K562 (cell line): Measurements from ENCODE around the gene ALS2. TPM values are rescaled to one million over a fixed set of nuclear protein-coding genes. Genes with fewer than 3 reads are reported as not detected.

ENCODE experiments used
- MEF2D ChIP-seq: conservative IDR thresholded peaks from 2 replicates; pipeline ENCODE4 v1.6.1; 2016; ENCODE audit warnings: low read depth, missing genetic modification characterization, missing compliant biosample characterization
- polyA plus RNA-seq, 8 experiments: library from polyadenylated mRNA; depleted of rRNA in 4 of 8; stranded (reverse) in 5 of 8; unstranded in 3 of 8; fragments of >200 nt; fragmentation: Nextera tagmentation in 2 of 8; fragmentation: Illumina TruSeq in 1 of 8; extraction: Ambion mirVana in 2 of 8; extraction: Trizol in 1 of 8; gene quantifications; 2 replicates each; pipeline versions ENCODE4 v1.2.1 to v1.2.3, GENCODE V29; 2011 to 2014; ENCODE audit warnings: inconsistent platforms in 1 of 8, missing spikeins in 1 of 8
- small RNA-seq: library from RNA; depleted of rRNA; stranded (forward); fragments of <200 nt; gene quantifications from one replicate; pipeline ENCODE3, GENCODE V24; 2014
- total RNA-seq, 7 experiments: library from RNA; depleted of rRNA in 6 of 7; stranded (reverse); fragments of >200 nt in 6 of 7; fragmentation: Illumina TruSeq in 2 of 7; extraction: Trizol in 2 of 7; gene quantifications; 2 replicates each; pipeline versions ENCODE4 v1.2.1 to v1.2.3, GENCODE V29; 2011 to 2021; ENCODE audit warnings: low replicate concordance in 1 of 7

The ALS2 gene
- total and polyA plus RNA-seq, 9 of the 15 experiments (the other 6 are each of a cell fraction or from before 2014, with no cell fraction given): 5.2 to 17.7 (median 11.6) TPM

DNA sequence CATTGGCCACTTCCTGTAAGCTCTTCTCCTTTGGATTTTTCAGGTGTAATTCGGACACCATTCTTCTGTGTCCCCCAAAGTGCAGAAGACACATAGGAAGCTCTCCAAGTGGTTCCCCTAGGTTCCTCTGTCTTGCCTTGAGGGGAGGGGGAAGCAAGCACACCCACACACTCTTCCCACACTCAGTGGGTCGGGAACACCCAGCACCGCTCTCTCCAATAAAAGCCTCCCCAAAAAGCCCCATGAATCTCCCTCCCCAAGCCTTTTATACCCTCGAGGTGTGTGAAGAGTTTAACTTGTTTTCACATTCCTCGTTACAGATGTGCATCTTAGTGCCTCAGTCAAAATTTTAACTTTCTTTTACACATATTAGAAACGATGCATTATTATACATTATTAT lies 127.5 kb downstream of the ALS2 start (continued):
- no peak for TF ChIP-seq MEF2D (tag)

Small RNAs within 50 kb of the gene (small RNA-seq; reads per million reads assigned to genes)
- gene RF00019 (not detected), gene UBE2V1P11 (not detected)

Other genes with a start within 250 kb of the ALS2 start
- 6.2 and 13.6 TPM in 2 replicates for gene TMEM237, start 137.4 kb downstream of the ALS2 start, total RNA-seq (2014; rRNA removed)
- gene TMEM237, start 137.4 kb downstream of the ALS2 start, total RNA-seq (2014; rRNA removed; fragmentation: Illumina TruSeq; extraction: Trizol): 17.9 and 19.2 TPM in 2 replicates
- 14.9 and 15.8 TPM in 2 replicates for gene TMEM237, start 137.4 kb downstream of the ALS2 start, total RNA-seq (2015; rRNA removed; fragmentation: Illumina TruSeq; extraction: Trizol)
- 13.5 and 14.3 TPM in 2 replicates for gene TMEM237, start 137.4 kb downstream of the ALS2 start, total RNA-seq (2021)
- 17.9 and 18.4 TPM in 2 replicates for gene TMEM237, start 137.4 kb downstream of the ALS2 start, polyA plus RNA-seq (2011; rRNA removed)
- 14.5 and 18.0 TPM in 2 replicates for gene TMEM237, start 137.4 kb downstream of the ALS2 start, polyA plus RNA-seq (2014; fragmentation: Illumina TruSeq; extraction: Trizol)
- 10 to 100 TPM; 20.8 to 25.6 TPM for gene TMEM237, start 137.4 kb downstream of the ALS2 start, polyA plus RNA-seq (2014; fragmentation: Nextera tagmentation; extraction: Ambion mirVana)
- gene TMEM237, start 137.4 kb downstream of the ALS2 start, polyA plus RNA-seq (2014; rRNA removed): 11.9 TPM in 2 replicates
- not detected in 2 replicates for gene MPP4, start 82.3 kb downstream of the ALS2 start, total RNA-seq (2014; rRNA removed)
- not detected in 2 replicates for gene MPP4, start 82.3 kb downstream of the ALS2 start, total RNA-seq (2014; rRNA removed; fragmentation: Illumina TruSeq; extraction: Trizol)
- gene MPP4, start 82.3 kb downstream of the ALS2 start, total RNA-seq (2015; rRNA removed; fragmentation: Illumina TruSeq; extraction: Trizol): not detected in 2 replicates
- gene MPP4, start 82.3 kb downstream of the ALS2 start, total RNA-seq (2021): not detected in 2 replicates
- gene MPP4, start 82.3 kb downstream of the ALS2 start, polyA plus RNA-seq (2011; rRNA removed): not detected in 2 replicates
- gene MPP4, start 82.3 kb downstream of the ALS2 start, polyA plus RNA-seq (2014; fragmentation: Illumina TruSeq; extraction: Trizol): not detected in 2 replicates
- under 1 TPM; 0.03 to 0.08 TPM for gene MPP4, start 82.3 kb downstream of the ALS2 start, polyA plus RNA-seq (2014; fragmentation: Nextera tagmentation; extraction: Ambion mirVana)
- gene MPP4, start 82.3 kb downstream of the ALS2 start, polyA plus RNA-seq (2014; rRNA removed): not detected in 2 replicates
- gene CDK15, start 25.6 kb upstream of the ALS2 start, total RNA-seq (2014; rRNA removed): not detected in 2 replicates
- not detected in 2 replicates for gene CDK15, start 25.6 kb upstream of the ALS2 start, total RNA-seq (2014; rRNA removed; fragmentation: Illumina TruSeq; extraction: Trizol)
- gene CDK15, start 25.6 kb upstream of the ALS2 start, total RNA-seq (2015; rRNA removed; fragmentation: Illumina TruSeq; extraction: Trizol): 0.19 TPM in 1 of 2 replicates, not detected in the other
- not detected in 2 replicates for gene CDK15, start 25.6 kb upstream of the ALS2 start, total RNA-seq (2021)
- not detected in 2 replicates for gene CDK15, start 25.6 kb upstream of the ALS2 start, polyA plus RNA-seq (2011; rRNA removed)
- not detected in 2 replicates for gene CDK15, start 25.6 kb upstream of the ALS2 start, polyA plus RNA-seq (2014; fragmentation: Illumina TruSeq; extraction: Trizol)
- gene CDK15, start 25.6 kb upstream of the ALS2 start, polyA plus RNA-seq (2014; fragmentation: Nextera tagmentation; extraction: Ambion mirVana): not detected
- not detected in 2 replicates for gene CDK15, start 25.6 kb upstream of the ALS2 start, polyA plus RNA-seq (2014; rRNA removed)